GM12873 (cell line): Measurements from ENCODE around the gene COPZ1.
A peak's percentile ranks its signal among the peaks of the same experiment; 100 is the strongest.

Source experiments
- CTCF ChIP-seq: IDR thresholded peaks from 2 replicates; pipeline ENCODE4 v1.5.1; 2012; ENCODE audit warnings: low read depth, mild to moderate bottlenecking, moderate library complexity, low read length, control low read depth; ENCODE audit not compliant: insufficient read depth; ENCODE audit errors: missing control alignments

Gene COPZ1

GRCh38 chr12:54351341-54351740 is 26.4 kb downstream of the COPZ1 start:
- no peak for TF ChIP-seq CTCF

GRCh38 chr12:54352022-54352531 is 27.1 kb downstream of the COPZ1 start:
- no peak for TF ChIP-seq CTCF

- TF ChIP-seq CTCF = no peak
Measured at GRCh38 chr12:54352891-54353874, 28.3 kb downstream of the COPZ1 start.

DNA sequence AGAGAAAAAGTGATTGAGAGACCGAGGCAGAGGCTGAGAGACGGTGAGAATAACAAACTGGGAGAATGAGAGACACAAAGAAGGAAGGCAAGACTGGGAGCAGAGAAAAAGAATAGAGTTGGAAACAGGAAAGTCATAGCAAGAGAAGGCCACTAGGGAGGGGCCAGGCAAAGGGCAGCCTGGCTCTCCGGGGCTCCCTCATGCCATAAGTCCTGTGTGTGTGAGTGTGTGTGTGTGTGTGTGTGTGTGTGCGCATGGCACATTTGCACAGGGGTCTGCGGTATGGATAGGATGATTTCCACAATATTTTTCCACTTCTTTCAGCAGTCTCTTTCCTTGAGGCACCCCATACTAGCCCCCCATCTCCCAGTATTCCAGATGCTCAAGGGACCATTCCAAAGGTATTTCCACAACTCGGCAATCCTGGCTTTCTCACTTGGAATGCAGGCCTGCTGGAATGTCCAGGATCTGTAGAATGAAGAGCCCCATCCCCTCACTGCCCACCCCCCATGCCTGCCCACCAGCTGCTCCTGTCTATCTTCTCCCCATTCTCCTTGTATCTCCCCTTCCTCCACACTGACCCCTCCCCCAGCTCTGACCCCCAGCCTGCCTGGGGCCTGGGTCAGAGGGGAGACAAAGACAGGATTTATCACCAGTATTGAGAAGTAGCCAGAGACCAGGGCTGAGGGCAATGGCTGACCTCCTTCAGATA is 30.3 kb downstream of the COPZ1 start:
- TF ChIP-seq CTCF = peak; percentile 13

GRCh38 chr12:54356228-54356627 is 31.3 kb downstream of the COPZ1 start:
- no peak for TF ChIP-seq CTCF

GRCh38 chr12:54356951-54357356 is 32.0 kb downstream of the COPZ1 start:
- no peak for TF ChIP-seq CTCF
